ENCODE data around the gene CALCOCO2.

CALCOCO2 gene

GRCh38 chr17:48873696-48874443 lies 43.0 kb downstream of the CALCOCO2 start:
- no peak for DNase-seq

- peak; percentile 55 for DNase-seq
Observed at GRCh38 chr17:48878920-48879898, 48.4 kb downstream of the CALCOCO2 start.

- no peak for DNase-seq
Observed at GRCh38 chr17:48882272-48882671, 51.4 kb downstream of the CALCOCO2 start.

- no peak for DNase-seq
Observed at GRCh38 chr17:48883171-48883570, 52.3 kb downstream of the CALCOCO2 start.

GRCh38 chr17:48890086-48890485 lies 59.3 kb downstream of the CALCOCO2 start:
- no peak for DNase-seq

GRCh38 chr17:48892940-48893645 lies 62.3 kb downstream of the CALCOCO2 start:
- no peak for DNase-seq

GRCh38 chr17:48893646-48894508 lies 63.0 kb downstream of the CALCOCO2 start:
- no peak for DNase-seq

GRCh38 chr17:48894886-48895285 lies 64.1 kb downstream of the CALCOCO2 start:
- DNase-seq, result no peak

- no peak for DNase-seq
Observed at GRCh38 chr17:48901241-48901640, 70.4 kb downstream of the CALCOCO2 start.

GRCh38 chr17:48903401-48903800 lies 72.6 kb downstream of the CALCOCO2 start:
- DNase-seq, result no peak

- no peak for DNase-seq
Observed at GRCh38 chr17:48904428-48904827, 73.6 kb downstream of the CALCOCO2 start.

- no peak for DNase-seq
Observed at GRCh38 chr17:48905987-48906515, 75.2 kb downstream of the CALCOCO2 start.

GRCh38 chr17:48907713-48908046 lies 76.8 kb downstream of the CALCOCO2 start:
- no peak for DNase-seq

GRCh38 chr17:48908047-48908843 lies 77.4 kb downstream of the CALCOCO2 start, which contains the start of gene UBE2Z:
UBE2Z (plus strand) TSS chr17:48908407; CDS start chr17:48908504, 97 bp downstream.
- DNase-seq, result peak; percentile 98

- DNase-seq, result peak; percentile 94
Observed at GRCh38 chr17:48908853-48909394, 78.1 kb downstream of the CALCOCO2 start.

GRCh38 chr17:48909783-48910182 lies 78.9 kb downstream of the CALCOCO2 start:
- no peak for DNase-seq

- no peak for DNase-seq
Observed at GRCh38 chr17:48910370-48910769, 79.5 kb downstream of the CALCOCO2 start.

GRCh38 chr17:48912476-48912875 lies 81.6 kb downstream of the CALCOCO2 start:
- DNase-seq, result no peak
